Left cardiac atrium (tissue), 4 donors: ENCODE measurements around the gene KCNMA1. TPM values are rescaled to one million over a fixed set of nuclear protein-coding genes. Genes with fewer than 3 reads are reported as not detected.
"Not testable (repeated sequence)": the region's sequence is repeated elsewhere in the genome, so short reads cannot be mapped to it uniquely, and the experiment has no call there.

ENCODE experiments used
- ATAC-seq, 2 donors: fragments of 200-7000 bp; cut with Tn5 transposase; one replicate each; pipeline ENCODE4 v1.9.1; 2020; ENCODE audit warnings: mild to moderate bottlenecking in 2 of 2, moderate library complexity in 2 of 2
- DNase-seq: peaks from one replicate; pipeline ENCODE4 v3.0.0-alpha.2; 2020
- intact Hi-C, 2 donors: fragments of 100-400 bp; cut with DNase I; formaldehyde crosslinking; loops; one replicate each; pipeline versions ENCODE4 v1.14.1 to v1.15.1; 2022 to 2023
- total RNA-seq, 2 donors: library from RNA; stranded (reverse); fragmentation: NEBNext Ultra II Directional; extraction: Animal tissue kit (Norgen Biotek cat#: 25700); gene quantifications; one replicate each; pipeline ENCODE4 v1.2.1, GENCODE V29; 2021
- donor health status: DM: no; HTN: yes; CAD: no.
- donor health status: DM: no; HTN: yes; CAD: no; lungs with severe emphysema.
- donor health status: DM: yes; HTN: yes; CAD: no.
- donor health status: Dilated cardiomyopathy.

KCNMA1 gene
- total RNA-seq, 2 donors from 2014 or later, result 4.1 to 5.3 TPM

- ATAC-seq, result no peak
- intact Hi-C loops, result no loop called here
- DNase-seq, result no peak
These were observed 281.8 kb downstream of the KCNMA1 start for GRCh38 chr10:77355844-77356243.

GRCh38 chr10:77351386-77351785, 286.2 kb downstream of the KCNMA1 start:
- peak in 1 of 2 donors; percentile 81 for ATAC-seq
- intact Hi-C loops, result no loop called here

GRCh38 chr10:77350711-77351119, 286.9 kb downstream of the KCNMA1 start:
- ATAC-seq (peak in 1 of 2 donors; percentile 99), DNase-seq (peak; percentile 66)
- intact Hi-C loops, result no loop called here

More at GRCh38 chr10:77351386-77351785, 286.2 kb downstream of the KCNMA1 start:
- DNase-seq, result no peak

DNA sequence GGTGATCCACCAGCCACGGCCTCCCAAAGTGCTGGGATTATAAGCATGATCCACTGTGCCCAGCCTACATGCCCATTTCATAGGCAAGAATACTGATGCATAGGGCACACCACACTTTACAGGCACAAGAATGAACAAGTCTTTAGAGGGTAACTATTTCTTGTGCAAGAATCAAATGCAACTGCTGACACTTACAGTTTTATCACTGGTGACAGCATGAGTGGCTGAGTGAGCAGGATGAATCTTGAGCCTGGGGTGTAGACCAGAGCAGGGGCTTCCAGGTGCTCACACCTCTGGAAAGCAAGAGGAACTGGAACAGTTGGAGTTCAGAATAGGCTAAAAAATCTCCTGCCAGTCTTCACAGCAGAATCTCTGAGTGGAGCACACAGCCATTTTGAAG, 287.5 kb downstream of the KCNMA1 start:
- ATAC-seq (no peak), DNase-seq (no peak)
- intact Hi-C loops, result no loop called here

DNA sequence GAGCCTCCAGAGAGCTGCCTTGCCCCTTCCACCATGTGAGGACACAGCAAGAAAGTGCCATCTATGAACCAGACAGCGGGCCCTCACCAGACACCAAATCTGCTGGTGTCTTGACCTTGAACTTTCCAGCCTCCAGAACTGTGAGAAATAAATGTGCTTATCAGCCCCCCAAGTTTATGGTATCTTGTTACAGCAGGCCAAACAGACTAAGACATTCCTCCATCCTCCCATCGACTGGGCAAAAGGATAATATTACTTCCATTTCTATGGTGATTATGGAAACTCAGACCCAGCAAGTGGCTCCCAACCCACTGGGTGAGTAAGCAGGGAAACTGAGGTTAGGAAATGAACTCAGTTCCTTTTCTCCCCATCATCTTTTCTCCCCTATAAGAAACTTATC, 288.4 kb downstream of the KCNMA1 start:
- intact Hi-C loops, result no loop called here
- no peak for DNase-seq
- no peak for ATAC-seq

GRCh38 chr10:77348751-77349150, 288.9 kb downstream of the KCNMA1 start:
- intact Hi-C loops, result no loop called here
- no peak for ATAC-seq
- DNase-seq, result no peak

DNA sequence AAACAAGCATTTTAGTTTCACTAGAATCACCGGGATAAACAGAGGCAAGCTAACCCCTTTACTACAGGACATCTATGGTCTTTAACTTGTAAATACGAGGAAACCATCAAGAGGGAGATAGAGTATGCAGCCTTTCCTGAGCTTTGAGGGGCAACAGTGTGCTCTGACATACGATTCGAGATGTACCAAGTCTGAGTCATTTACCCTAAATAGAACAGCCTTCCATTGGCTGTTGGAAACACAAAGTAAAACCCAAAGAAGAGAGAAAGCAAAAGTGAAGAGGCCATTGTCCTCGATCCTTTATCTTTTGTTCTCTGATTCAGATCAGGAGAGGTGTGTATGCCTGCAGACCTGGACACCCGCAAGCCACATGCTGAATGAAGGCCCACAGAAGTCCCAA, 289.5 kb downstream of the KCNMA1 start:
- DNase-seq, result no peak
- no peak for ATAC-seq
- intact Hi-C loops, result no loop called here

DNA sequence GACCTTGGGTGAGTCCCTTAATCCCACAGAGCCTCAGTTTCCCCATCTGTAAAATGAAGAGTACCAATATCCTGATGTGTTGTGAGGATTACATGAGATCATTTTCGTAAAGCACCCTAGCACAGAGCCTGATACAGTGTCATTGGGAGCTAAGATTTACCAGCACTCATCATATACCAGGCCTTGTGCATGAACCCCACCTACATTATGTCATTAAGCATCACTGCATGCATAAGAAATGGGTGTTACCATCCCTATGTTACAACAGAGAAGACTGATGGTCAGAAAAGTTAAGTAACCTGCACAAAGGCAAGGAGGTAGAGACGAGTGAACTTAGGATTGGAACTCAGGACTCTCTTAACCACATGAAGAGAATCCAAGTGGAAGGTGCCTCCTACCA, 290.6 kb downstream of the KCNMA1 start:
- intact Hi-C loops, result no loop called here
- ATAC-seq (no peak), DNase-seq (no peak)

DNA sequence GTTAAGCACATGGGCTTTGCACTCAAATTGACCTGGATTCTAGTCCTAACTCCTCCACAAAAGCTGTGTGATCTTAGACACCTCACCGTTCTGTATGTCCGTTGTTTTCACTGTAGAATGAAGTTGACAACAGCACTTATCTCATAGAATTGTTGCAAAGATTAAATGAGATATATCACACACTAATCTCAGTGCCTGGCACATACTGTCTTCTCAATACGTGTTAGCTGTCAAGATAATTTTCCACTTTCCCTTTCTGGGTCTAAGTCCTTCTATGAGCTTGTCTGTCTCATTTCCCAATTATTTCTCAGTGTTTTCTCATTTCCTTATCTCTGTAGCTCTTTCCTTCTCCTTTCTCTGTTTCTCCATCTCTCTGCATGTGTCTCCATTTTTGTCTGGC, 296.6 kb downstream of the KCNMA1 start:
- ATAC-seq (peak in 1 of 2 donors; percentile 71), DNase-seq (no peak)
- intact Hi-C loops, result no loop called here

DNA sequence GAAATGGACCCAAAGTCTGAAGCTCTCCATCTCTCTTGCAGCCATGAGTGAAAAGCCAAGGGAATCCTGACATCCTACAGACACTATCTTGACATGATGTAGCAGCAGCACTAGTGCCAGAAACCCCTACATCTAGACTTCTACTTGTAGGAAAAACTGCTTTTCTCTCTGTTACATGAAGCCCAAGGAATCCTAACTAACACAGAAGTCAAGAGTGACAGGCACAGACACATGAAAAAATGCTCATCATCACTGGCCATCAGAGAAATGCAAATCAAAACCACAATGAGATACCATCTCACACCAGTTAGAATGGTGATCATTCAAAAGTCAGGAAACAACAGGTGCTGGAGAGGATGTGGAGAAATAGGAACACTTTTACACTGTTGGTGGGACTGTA, 297.7 kb downstream of the KCNMA1 start:
- ATAC-seq, intact Hi-C loops, DNase-seq: not testable (repeated sequence)

GRCh38 chr10:77339166-77339565, 298.4 kb downstream of the KCNMA1 start:
- intact Hi-C loops, result no loop called here
- DNase-seq (no peak), ATAC-seq (no peak)

GRCh38 chr10:77338143-77338542, 299.5 kb downstream of the KCNMA1 start:
- DNase-seq (no peak), ATAC-seq (no peak)
- intact Hi-C loops, result no loop called here

DNA sequence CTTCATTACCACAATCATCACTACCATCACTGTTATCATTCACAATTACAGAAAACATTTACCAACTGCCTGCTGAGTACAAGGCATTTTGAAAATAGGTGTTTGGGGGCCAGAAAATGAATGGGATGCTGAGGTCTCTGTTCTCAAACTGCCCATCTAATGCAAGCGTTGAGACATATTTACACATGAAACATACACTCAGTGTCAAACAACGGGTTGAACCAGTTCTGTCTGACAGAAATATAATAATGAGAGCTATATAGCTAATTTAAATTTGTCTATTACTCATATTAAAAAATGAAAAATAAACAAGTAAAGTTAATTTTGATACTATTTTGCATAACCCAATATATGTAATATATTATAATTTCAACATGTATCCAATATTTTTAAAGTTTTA, 303.1 kb downstream of the KCNMA1 start:
- intact Hi-C loops, result no loop called here
- no peak for DNase-seq
- no peak for ATAC-seq

- ATAC-seq (no peak), DNase-seq (no peak)
- intact Hi-C loops, result no loop called here
These were observed 303.8 kb downstream of the KCNMA1 start for GRCh38 chr10:77333610-77334340.

DNA sequence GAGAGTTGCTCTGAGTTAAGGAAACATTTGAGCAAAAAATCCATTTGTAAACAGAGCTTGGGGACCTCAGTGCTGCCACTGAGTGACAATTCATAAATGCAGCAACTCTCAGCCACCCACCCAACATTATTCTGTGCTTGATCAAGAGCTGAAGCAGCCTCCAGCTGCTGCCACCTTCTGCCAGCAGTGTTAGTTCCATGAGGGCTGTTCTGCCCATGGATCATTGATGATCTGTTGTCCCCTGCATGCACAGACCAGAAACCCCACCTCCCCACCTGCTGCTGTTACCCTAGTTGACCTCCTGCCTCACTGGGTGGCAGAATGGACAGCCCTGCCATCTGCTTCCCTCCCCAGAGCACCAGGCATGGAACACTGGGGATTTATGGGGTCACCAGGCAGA, 305.4 kb downstream of the KCNMA1 start:
- intact Hi-C loops, result no loop called here
- no peak for ATAC-seq
- no peak for DNase-seq

- DNase-seq (peak; percentile 31), ATAC-seq (no peak)
- intact Hi-C loops, result no loop called here
These were observed 309.3 kb downstream of the KCNMA1 start for GRCh38 chr10:77328272-77328816.

DNA sequence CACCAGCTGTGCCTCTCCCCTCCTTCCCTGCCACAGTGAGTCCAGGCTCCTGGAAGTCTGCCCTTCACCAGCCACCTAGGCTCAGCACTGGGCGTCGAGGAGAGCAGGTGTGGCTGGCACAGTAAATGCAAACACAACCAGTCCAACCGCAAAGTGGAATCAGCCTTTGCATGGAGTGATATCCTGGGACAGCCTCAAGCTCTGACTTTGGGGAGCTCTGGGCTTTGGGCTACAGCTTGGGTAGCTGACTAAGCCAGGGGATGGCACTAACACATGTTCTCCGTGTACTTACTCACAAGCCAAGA, 312.4 kb downstream of the KCNMA1 start:
- ATAC-seq (no peak), DNase-seq (no peak)
- intact Hi-C loops, result no loop called here

GRCh38 chr10:77321838-77322237, 315.8 kb downstream of the KCNMA1 start:
- ATAC-seq (no peak), DNase-seq (no peak)
- intact Hi-C loops, result no loop called here

- ATAC-seq (no peak), DNase-seq (no peak)
- intact Hi-C loops, result no loop called here
These were observed 316.6 kb downstream of the KCNMA1 start for GRCh38 chr10:77320971-77321471.

GRCh38 chr10:77319557-77319956, 318.1 kb downstream of the KCNMA1 start:
- ATAC-seq, result peak in 1 of 2 donors; percentile 41
- intact Hi-C loops, result no loop called here

DNA sequence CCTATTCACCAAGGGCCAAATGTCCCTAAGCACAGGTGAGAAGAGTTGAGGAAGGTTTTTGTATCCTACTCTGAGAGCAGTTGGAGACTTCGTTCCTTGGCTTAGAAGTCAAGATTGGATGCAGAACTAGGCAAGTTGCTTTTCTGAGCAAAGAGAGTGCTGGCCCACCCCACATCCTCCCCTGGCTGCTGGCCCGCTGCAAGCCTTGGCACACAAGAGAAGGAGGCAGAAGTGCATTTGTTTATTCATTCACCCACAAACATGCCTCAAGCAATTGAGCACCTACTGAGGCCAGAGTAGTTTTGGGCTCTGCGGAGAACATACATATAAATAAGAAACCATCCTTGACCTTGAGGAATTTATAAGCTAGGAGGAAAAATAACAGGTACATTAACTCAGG, 318.9 kb downstream of the KCNMA1 start:
- no peak for DNase-seq
- no peak for ATAC-seq

More at GRCh38 chr10:77319557-77319956, 318.1 kb downstream of the KCNMA1 start:
- no peak for DNase-seq

More for the DNA sequence above, 318.9 kb downstream of the KCNMA1 start:
- intact Hi-C loops, result no loop called here
